Astrocyte of the cerebellum (primary cell): ENCODE measurements around the gene YTHDF1.

ENCODE experiments used
- DNase-seq: peaks from one replicate; pipeline ENCODE4 v3.0.0-alpha.2; 2011; ENCODE audit warnings: low read depth
- H3K4me3 ChIP-seq: 2 replicates; pipeline ENCODE4 v1.5.1; 2011; ENCODE audit warnings: mild to moderate bottlenecking, low read depth, low read length, moderate library complexity
- in situ Hi-C: cut with HindIII; loops from 2 replicates; pipeline ENCODE4 v1.10.0; 2017; ENCODE audit warnings: low sequenced_read_pairs
- TF ChIP-seq, protein P1 (sequence below): IDR thresholded peaks from 2 replicates; pipeline ENCODE4 v1.5.1; 2012; ENCODE audit warnings: low read length, low read depth, moderate library complexity, mild to moderate bottlenecking; ENCODE audit errors: missing control alignments

The YTHDF1 gene

DNA sequence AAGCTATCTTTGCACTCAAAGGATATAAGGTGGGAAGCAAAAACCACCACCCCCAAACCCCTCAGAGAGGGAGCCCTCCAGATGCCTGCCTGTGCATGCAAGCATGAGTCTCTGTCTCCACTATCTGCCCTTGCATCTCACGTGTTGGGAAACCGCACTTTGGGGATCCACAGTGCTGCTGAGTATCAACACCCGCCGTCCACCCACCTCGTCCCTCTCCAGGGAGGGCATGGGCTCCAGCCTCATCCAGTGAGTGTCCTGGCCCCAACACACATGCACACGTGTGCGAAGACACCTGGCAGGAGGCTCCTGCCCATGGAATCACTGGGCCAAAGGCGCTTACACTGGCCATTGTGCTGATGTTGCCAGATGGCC lies 3.5 kb upstream of the YTHDF1 start:
- H3K4me3 ChIP-seq, result no peak overlapping the region
- DNase-seq, result no peak
- in situ Hi-C loops, result loop anchor here (25.0 kb wide), 1 partner anchor 132 kb away; no protein-coding TSS in a partner anchor
- TF ChIP-seq, protein P1, sequence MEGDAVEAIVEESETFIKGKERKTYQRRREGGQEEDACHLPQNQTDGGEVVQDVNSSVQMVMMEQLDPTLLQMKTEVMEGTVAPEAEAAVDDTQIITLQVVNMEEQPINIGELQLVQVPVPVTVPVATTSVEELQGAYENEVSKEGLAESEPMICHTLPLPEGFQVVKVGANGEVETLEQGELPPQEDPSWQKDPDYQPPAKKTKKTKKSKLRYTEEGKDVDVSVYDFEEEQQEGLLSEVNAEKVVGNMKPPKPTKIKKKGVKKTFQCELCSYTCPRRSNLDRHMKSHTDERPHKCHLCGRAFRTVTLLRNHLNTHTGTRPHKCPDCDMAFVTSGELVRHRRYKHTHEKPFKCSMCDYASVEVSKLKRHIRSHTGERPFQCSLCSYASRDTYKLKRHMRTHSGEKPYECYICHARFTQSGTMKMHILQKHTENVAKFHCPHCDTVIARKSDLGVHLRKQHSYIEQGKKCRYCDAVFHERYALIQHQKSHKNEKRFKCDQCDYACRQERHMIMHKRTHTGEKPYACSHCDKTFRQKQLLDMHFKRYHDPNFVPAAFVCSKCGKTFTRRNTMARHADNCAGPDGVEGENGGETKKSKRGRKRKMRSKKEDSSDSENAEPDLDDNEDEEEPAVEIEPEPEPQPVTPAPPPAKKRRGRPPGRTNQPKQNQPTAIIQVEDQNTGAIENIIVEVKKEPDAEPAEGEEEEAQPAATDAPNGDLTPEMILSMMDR, result no peak

DNA sequence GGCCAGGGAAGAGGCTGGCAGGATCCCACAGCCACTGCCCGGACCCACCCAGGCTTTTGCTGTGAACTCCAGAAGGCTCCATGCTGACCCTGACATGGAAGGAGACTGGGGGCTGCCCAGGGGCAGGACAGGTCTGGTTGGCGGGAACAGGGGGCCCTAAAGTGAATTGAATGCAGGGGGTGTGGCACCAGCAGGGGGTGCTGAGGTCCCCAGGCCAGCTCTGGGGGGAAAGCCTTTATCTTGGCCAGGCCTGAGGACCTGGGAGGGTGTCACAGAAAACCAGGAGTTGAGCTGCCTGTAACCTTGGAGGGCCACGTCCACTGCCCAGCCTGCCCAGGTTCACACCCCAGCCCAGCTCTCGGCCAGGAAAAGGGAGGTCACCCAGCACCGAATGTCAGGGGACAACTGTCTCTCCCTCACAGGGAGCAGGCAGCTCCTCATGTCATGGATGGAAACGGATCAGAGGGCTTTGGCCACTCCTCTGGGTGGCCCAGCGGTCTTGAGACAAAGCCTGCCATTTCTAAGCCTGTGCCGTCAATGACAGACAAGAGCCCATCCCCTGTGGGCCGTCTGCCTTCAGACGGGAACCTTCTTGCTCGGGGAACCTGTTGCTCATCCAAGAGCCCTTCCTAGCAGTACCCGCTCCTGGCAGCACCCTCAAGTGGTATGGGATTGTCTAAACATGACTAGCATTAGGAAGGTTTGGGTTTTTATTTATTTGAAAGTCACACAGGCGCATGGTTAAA lies 2.9 kb upstream of the YTHDF1 start:
- in situ Hi-C loops, result loop anchor here (25.0 kb wide), 1 partner anchor 132 kb away; no protein-coding TSS in a partner anchor
- no peak overlapping the region for H3K4me3 ChIP-seq
- DNase-seq, result no peak
- TF ChIP-seq, protein P1, result no peak

DNA sequence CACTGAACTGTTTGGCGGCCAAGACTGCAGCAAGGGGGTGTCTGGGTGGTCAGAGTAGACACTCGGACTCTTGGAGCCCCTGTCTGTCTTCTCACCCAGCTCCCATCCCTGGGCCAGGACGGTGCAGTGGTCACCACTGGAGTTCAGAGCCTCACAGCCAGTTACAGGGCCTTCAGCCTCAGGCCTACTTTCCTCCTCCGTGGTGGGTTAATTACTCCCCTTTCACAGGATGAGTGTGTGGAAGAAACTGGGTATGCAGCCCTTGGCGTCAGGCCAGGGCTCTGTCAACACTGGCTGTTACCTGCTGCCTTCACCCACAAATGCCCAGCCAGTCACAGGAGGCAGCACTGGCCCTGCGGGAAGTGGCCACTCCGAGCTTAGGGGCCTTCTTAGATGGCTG lies 1.8 kb upstream of the YTHDF1 start:
- H3K4me3 ChIP-seq, result no peak overlapping the region
- in situ Hi-C loops, result loop anchor here (25.0 kb wide), 1 partner anchor 130 kb away; no protein-coding TSS in a partner anchor
- no peak for DNase-seq
- TF ChIP-seq, protein P1, result no peak

DNA sequence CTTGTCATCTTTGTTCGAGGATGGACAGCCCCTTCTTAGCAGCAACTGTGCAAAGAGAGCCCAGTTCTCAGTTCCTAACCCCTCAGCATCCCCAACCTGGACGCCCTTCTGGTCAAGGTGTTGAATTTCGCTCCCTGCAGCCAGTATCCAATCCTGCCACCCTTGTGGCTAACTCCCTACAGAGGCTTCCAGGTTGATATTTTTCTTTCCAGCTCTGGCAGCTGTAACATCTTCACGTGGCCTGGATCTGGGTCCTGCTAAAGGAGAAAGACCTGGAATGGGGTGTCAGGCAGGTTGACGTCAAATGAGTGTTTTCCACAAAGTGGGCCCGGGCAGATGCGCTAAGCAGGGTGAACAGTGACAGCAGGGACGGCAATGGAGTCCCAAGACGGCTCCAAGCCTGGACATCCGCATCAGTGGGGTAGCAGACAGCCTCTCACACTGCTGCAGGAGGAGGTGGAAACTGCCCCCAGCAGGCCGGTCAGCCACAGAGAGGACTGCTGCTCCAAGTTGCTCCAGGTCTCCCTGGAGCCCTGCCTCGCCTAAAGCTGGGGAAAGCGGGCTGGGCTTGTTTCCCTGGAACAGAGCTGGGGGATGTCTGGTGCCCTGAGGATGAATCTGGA lies 1.0 kb upstream of the YTHDF1 start:
- TF ChIP-seq, protein P1, result no peak
- DNase-seq, result no peak
- in situ Hi-C loops, result loop anchor here (25.0 kb wide), 1 partner anchor 130 kb away; no protein-coding TSS in a partner anchor
- H3K4me3 ChIP-seq, result peak overlapping the region; percentile 80

DNA sequence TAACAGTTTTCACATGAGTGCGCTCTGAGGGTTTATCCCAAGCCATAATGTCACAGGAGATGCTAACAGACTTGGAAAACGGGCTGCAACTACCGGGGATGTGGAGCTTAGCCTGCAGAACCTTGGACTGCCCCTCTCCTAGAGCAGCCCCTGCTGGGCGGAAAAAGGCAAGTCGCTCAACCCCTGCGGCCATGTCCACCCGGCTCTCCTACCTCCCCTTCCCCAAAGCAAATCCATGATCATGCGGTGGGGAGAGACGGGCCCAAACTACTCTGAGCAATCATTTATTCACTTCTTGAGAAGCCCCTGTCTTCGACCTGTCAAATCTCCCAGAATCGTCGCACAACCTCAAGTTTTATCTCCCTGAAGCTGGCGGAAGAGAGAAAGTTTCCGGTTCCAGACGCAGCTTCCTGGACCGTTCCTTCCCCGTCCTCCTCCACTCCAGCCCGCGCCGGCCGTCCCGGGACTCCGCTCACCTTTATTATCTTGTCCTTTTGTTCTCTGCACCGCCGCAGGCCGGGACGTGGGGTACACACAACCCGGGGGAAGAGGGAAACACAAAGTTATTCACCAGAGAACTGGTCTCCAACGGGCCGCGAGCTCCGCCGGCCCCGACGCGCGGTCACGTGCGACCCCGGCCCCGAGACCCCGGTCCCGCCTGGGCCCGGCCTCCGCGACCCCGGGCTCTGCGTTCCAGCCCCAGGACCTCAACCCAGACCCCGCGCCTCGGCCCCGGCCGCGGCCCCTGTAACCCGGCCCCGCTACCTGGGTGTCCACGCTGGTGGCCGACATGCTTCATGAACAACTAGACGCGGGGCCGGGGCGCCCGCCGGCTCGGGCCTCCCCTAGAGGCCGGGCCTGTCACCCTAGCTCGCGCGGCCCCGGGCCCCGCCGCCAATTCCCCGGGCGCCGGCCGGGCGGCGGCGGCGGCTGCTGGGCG lies 560 bp downstream of the YTHDF1 start:
- in situ Hi-C loops, result loop anchor here (25.0 kb wide), 1 partner anchor 128 kb away; no protein-coding TSS in a partner anchor
- DNase-seq, result peak; percentile 9
- peak overlapping the region; percentile 80 for H3K4me3 ChIP-seq
- TF ChIP-seq, protein P1, result peak; percentile 68

DNA sequence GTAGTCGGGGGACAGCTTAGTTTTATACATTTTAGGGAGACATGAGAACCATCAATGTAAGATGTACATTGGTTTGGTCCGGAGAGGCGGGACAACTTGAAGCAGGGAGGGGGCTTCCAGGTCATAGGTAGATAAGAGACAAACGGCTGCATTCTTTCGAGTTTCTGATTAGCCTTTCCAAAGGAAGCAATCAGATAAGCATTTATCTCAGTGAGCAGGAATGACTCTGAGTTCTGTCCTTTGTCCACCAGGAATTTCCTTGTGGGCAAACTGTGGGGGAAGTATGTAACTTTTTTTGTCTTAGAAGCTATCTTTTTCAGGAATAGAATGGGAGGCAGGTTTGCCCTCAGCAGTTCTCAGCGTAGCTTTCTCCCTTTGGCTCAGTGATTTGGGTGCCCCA lies 1.4 kb downstream of the YTHDF1 start:
- no peak overlapping the region for H3K4me3 ChIP-seq
- no peak for DNase-seq
- in situ Hi-C loops, result loop anchor here (25.0 kb wide), 1 partner anchor 127 kb away; no protein-coding TSS in a partner anchor
- TF ChIP-seq, protein P1, result no peak
